HG02981 (cell line): ENCODE measurements around the gene FAM162B.
"Not testable (repeated sequence)": the region's sequence is repeated elsewhere in the genome, so short reads cannot be mapped to it uniquely, and the experiment has no call there.

Experiments
- ATAC-seq: cut with Tn5 transposase; IDR thresholded peaks from one replicate; pipeline ENCODE4 v1.9.1; 2021; ENCODE audit warnings: mild to moderate bottlenecking, moderate library complexity; ENCODE audit not compliant: unreplicated experiment

Gene FAM162B

GRCh38 chr6:116730513-116730912 lies 35.0 kb downstream of the FAM162B start:
- ATAC-seq, result no peak

GRCh38 chr6:116726947-116727346 lies 38.6 kb downstream of the FAM162B start:
- no peak for ATAC-seq

DNA sequence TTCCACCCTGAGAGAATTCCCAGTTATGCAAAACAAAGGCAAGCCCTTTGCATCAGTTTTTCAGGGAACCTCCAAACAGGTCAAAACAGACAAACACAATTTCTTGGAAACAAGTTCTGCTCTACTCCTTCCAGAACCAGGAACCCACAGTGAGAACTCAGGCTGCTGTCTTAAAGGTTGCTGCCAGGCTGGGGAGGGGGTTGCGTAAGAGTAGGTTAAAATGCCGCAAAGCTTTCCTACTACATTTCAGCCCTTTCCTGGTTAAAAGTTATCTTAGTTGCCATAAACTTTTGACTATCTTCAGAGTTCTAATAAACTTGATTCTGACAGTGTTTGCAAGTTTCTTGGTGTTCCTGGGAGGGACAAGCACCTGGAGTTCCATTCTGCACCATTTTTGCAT lies 50.8 kb downstream of the FAM162B start:
- ATAC-seq, result no peak

GRCh38 chr6:116714296-116714695 lies 51.2 kb downstream of the FAM162B start:
- no peak for ATAC-seq

GRCh38 chr6:116705917-116706316 lies 59.6 kb downstream of the FAM162B start:
- ATAC-seq, result no peak

- not testable (repeated sequence) for ATAC-seq
Measured at GRCh38 chr6:116703888-116704287, 61.6 kb downstream of the FAM162B start.
